HepG2 (cell line): ENCODE results near the gene SRPRB. TPM values are rescaled to one million over a fixed set of nuclear protein-coding genes. Genes with fewer than 3 reads are reported as not detected.

Experiments
- BHLHE40 ChIP-seq: IDR thresholded peaks from 2 replicates; pipeline ENCODE4 v1.6.1; 2011; ENCODE audit warnings: low read length, improper control_type of control experiment
- DZIP1 ChIP-seq: sonication (generic); formaldehyde crosslinking; IDR thresholded peaks from 2 replicates; pipeline ENCODE4 v1.5.0; 2020; ENCODE audit warnings: mild to moderate bottlenecking, missing genetic modification reagents
- EP300 ChIP-seq, 3 experiments: sonication (generic) in 1 of 3; formaldehyde crosslinking in 1 of 3; IDR thresholded peaks; 2 replicates each; pipeline versions ENCODE4 v1.5.1 to v1.6.1; 2011 to 2020; ENCODE audit warnings: low read depth in 2 of 3, low read length in 2 of 3, borderline replicate concordance in 1 of 3, improper control_type of control experiment in 1 of 3, mild to moderate bottlenecking in 1 of 3, missing genetic modification reagents in 1 of 3, moderate library complexity in 1 of 3
- HCFC1 ChIP-seq: fragments of 150-350 bp; IDR thresholded peaks from 2 replicates; pipeline ENCODE4 v1.6.1; 2014; ENCODE audit warnings: low read depth, low read length
- HMGXB4 ChIP-seq, 2 experiments: sonication (generic) in 1 of 2; formaldehyde crosslinking in 1 of 2; IDR thresholded peaks; 2 replicates each; pipeline versions ENCODE4 v1.4.0 to v1.6.1; 2018 to 2020; ENCODE audit warnings: missing genetic modification reagents in 2 of 2, borderline replicate concordance in 1 of 2, low read depth in 1 of 2, mild to moderate bottlenecking in 1 of 2, missing biosample characterization in 1 of 2
- PCBP2 ChIP-seq: fragments of 200-400 bp; formaldehyde crosslinking; optimal IDR thresholded peaks from 2 replicates; pipeline ENCODE3; 2018; ENCODE audit warnings: low read length, low read depth; ENCODE audit not compliant: poor library complexity, severe bottlenecking
- TBP ChIP-seq: sonication (generic); formaldehyde crosslinking; IDR thresholded peaks from 2 replicates; pipeline ENCODE4 v1.5.0; 2020; ENCODE audit warnings: missing genetic modification reagents
- TFDP1 ChIP-seq: IDR thresholded peaks from 2 replicates; pipeline ENCODE4 v1.6.1; 2016; ENCODE audit warnings: missing compliant biosample characterization, missing genetic modification reagents, borderline replicate concordance
- UBTF ChIP-seq: sonication (generic); formaldehyde crosslinking; IDR thresholded peaks from 2 replicates; pipeline ENCODE4 v1.4.0; 2020; ENCODE audit warnings: mild to moderate bottlenecking, missing genetic modification reagents
- ZNF367 ChIP-seq: sonication (generic); formaldehyde crosslinking; IDR thresholded peaks from 2 replicates; pipeline ENCODE4 v1.4.0; 2020; ENCODE audit warnings: missing genetic modification reagents, borderline replicate concordance
- ZNF451 ChIP-seq: sonication (generic); formaldehyde crosslinking; IDR thresholded peaks from 2 replicates; pipeline ENCODE4 v1.5.0; 2020; ENCODE audit warnings: mild to moderate bottlenecking, missing genetic modification reagents
- ZNF609 ChIP-seq: sonication (generic); formaldehyde crosslinking; IDR thresholded peaks from 2 replicates; pipeline ENCODE4 v1.4.0; 2020; ENCODE audit warnings: mild to moderate bottlenecking, missing genetic modification reagents, borderline replicate concordance
- ZNF839 ChIP-seq: sonication (generic); formaldehyde crosslinking; IDR thresholded peaks from 2 replicates; pipeline ENCODE4 v1.4.0; 2020; ENCODE audit warnings: missing genetic modification reagents, mild to moderate bottlenecking, borderline replicate concordance
- polyA plus RNA-seq, 8 experiments: library from polyadenylated mRNA; depleted of rRNA in 3 of 8; stranded (reverse) in 7 of 8; unstranded in 1 of 8; fragments of >200 nt; fragmentation: Illumina TruSeq in 4 of 8; extraction: Trizol in 4 of 8; gene quantifications; 2 replicates each; pipeline versions ENCODE4 v1.2.1 to v1.2.3, GENCODE V29; 2011 to 2016; ENCODE audit warnings: low read depth in 4 of 8, missing spikeins in 1 of 8, mixed read lengths in 1 of 8; ENCODE audit not compliant: insufficient read depth in 1 of 8
- total RNA-seq, 5 experiments: library from RNA; depleted of rRNA; stranded (reverse); fragments of >200 nt; fragmentation: Illumina TruSeq; extraction: Trizol; gene quantifications; 2 replicates each; pipeline ENCODE4 v1.2.3, GENCODE V29; 2016; ENCODE audit warnings: low read depth in 1 of 5

Gene SRPRB
- total and polyA plus RNA-seq, 2 of the 13 experiments (the other 11 are each of a cell fraction or from before 2014, with no cell fraction given) = 41.0 to 111 TPM

- TF ChIP-seq ZNF451 (CRISPR knock-in tag) (peak; percentile 69), HCFC1 (peak; percentile 88), EP300 (IDR thresholded peaks at IDR 0.05; ENCODE audit: low read depth in 2 of 2, low read length in 2 of 2) (no peak), EP300 (CRISPR knock-in tag; IDR thresholded peaks at IDR 0.05; ENCODE audit: borderline replicate concordance) (peak; percentile 38; the same call in 1 of the 2 replicates), BHLHE40 (no peak), HMGXB4 (CRISPR knock-in tag; IDR thresholded peaks at IDR 0.05; ENCODE audit: borderline replicate concordance in 1 of 2, low read depth in 1 of 2) (peak; percentile 15 to 82; a peak in 2 of 4 replicates), TFDP1 (CRISPR knock-in tag) (peak; percentile 35; the same call in 1 of the 2 replicates), DZIP1 (CRISPR knock-in tag) (0 out of 2 replicates have a peak, but pooled peaks have one; percentile 18), TBP (CRISPR knock-in tag) (0 out of 2 replicates have a peak, but pooled peaks have one; percentile 36), ZNF609 (CRISPR knock-in tag) (no peak), ZNF839 (peak; percentile 88; the same call in 1 of the 2 replicates), PCBP2 (no peak), UBTF (CRISPR knock-in tag) (peak; percentile 81; the same call in 1 of the 2 replicates), ZNF367 (CRISPR knock-in tag) (peak; percentile 53; the same call in 1 of the 2 replicates)
Observed at GRCh38 chr3:133805702-133806475, at the start of gene SRPRB (continued).
